Kidney epithelial cell (primary cell): ENCODE results near the gene CORO2B. TPM values are rescaled to one million over a fixed set of nuclear protein-coding genes. Genes with fewer than 3 reads are reported as not detected.

ENCODE experiments used
- DNase-seq: peaks from one replicate; pipeline ENCODE4 v3.0.0-alpha.2; 2010; ENCODE audit warnings: low read depth
- H3K27me3 ChIP-seq: 2 replicates; pipeline ENCODE4 v1.6.0; 2011; ENCODE audit warnings: low read length; ENCODE audit not compliant: control insufficient read depth, insufficient read depth
- H3K36me3 ChIP-seq: 2 replicates; pipeline ENCODE4 v1.5.1; 2011; ENCODE audit warnings: low read length; ENCODE audit not compliant: control insufficient read depth, insufficient read depth
- H3K4me3 ChIP-seq: 2 replicates; pipeline ENCODE4 v1.5.1; 2011; ENCODE audit warnings: low read depth, mild to moderate bottlenecking, control low read depth, low read length
- CTCF ChIP-seq: IDR thresholded peaks from 2 replicates; pipeline ENCODE4 v1.5.1; 2011; ENCODE audit warnings: mild to moderate bottlenecking, moderate library complexity, low read length, control low read depth, inconsistent platforms; ENCODE audit not compliant: insufficient read depth, poor library complexity, severe bottlenecking
- total RNA-seq: library from RNA; depleted of rRNA; stranded (reverse); fragments of >200 nt; gene quantifications from 2 replicates; pipeline ENCODE4 v1.2.3, GENCODE V29; 2015

Gene CORO2B
- total RNA-seq, 1 donor from 2014 or later = 19.8 TPM

DNA sequence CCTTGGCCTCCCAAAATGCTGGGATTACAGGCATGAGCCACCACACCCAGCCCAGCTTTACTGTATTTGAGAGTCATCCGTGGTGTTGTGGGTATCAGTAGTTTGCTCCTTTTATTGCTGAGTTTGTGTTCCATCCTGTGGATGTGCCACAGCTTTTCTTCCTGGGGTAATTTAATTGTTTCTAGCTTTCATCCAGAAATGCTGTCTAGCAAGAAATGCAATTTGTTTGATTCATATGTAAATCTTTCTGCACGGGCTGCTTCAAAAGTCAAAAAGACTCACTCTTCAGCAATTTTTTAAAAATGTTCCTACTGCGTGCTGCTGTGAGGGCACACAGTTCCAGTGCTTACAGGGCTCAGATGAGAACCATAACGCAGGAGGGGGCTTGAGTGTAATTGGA is 47.1 kb downstream of the CORO2B start:
- no peak for TF ChIP-seq CTCF
- H3K27me3 ChIP-seq = no peaks in the 10 kb centered on the region
- DNase-seq = no peak
- H3K36me3 ChIP-seq = no peaks in the 10 kb centered on the region
- no peak overlapping the region for H3K4me3 ChIP-seq

- no peak overlapping the region for H3K4me3 ChIP-seq
- DNase-seq = no peak
- no peaks in the 10 kb centered on the region for H3K36me3 ChIP-seq
- H3K27me3 ChIP-seq = no peaks in the 10 kb centered on the region
- TF ChIP-seq CTCF = no peak
These were observed 47.5 kb downstream of the CORO2B start for GRCh38 chr15:68626283-68626682.

DNA sequence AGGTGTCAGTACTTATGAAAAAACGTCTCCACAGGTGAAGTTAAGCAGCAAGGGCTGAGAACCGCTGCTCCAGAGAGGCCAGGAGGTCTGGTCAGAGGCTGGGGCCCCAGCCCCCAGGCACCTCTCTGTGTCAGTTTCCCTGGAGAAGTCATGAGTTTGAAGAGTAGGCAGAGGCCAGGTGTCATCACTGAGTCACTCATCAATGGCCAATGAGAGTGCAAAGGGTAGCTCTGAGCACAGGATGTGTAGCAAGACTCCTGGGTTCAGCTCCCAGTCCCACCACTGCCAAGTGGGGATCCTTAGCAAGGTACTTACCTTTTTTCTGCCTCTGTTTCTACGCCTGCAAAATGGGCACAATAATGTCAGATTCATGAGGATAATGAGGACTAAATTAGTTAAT is 47.9 kb downstream of the CORO2B start:
- Histone ChIP-seq H3K36me3 (no peaks in the 10 kb centered on the region), H3K4me3 (no peak overlapping the region), H3K27me3 (no peaks in the 10 kb centered on the region)
- no peak for TF ChIP-seq CTCF
- no peak for DNase-seq

DNA sequence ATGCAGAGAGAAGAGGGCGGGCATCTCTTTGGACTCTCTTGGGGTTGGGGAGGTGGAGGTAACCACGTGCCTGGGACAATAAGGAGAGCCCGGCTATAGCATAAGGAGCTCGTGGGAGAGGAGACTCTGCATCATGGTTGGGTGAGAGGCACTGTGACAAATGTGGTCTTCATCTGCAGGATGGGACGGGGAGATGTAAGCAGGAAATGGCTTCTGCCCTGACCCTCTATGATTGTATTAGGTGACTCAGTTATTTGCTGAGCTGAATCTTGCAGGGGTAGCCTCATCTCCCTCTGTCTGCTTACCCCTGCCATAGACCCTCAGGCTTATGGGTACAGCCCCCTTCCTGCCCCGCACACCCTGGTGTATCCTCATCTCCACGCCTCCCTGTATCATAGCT is 48.7 kb downstream of the CORO2B start:
- TF ChIP-seq CTCF = no peak
- no peak for DNase-seq
- no peak overlapping the region for H3K4me3 ChIP-seq
- H3K27me3 ChIP-seq = no peaks in the 10 kb centered on the region
- no peaks in the 10 kb centered on the region for H3K36me3 ChIP-seq

DNA sequence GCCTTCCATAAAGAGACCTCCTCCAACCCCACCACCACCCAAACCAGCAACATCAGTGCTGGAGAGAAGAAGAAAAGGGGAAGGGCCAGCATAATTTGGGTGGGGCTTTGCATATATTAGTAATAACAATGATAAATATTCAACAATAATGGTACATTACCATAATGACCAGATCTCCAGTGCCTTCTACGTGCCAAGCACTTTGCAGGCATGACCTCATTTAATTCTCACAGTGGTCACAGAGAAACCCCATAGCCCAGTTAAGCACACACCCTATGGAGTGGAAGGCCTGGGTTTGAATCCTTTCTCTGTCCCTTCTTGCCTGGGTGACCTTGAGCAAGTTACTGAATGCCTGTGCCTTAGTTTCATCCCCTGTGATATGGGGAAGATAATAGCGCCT is 49.2 kb downstream of the CORO2B start:
- no peak for DNase-seq
- no peaks in the 10 kb centered on the region for H3K36me3 ChIP-seq
- TF ChIP-seq CTCF = no peak

GRCh38 chr15:68629519-68630210 is 50.9 kb downstream of the CORO2B start:
- no peak for TF ChIP-seq CTCF
- Histone ChIP-seq H3K36me3 (no peaks in the 10 kb centered on the region), H3K27me3 (no peaks in the 10 kb centered on the region), H3K4me3 (no peak overlapping the region)
- no peak for DNase-seq

More for the DNA sequence above, 49.2 kb downstream of the CORO2B start:
- Histone ChIP-seq H3K27me3 (no peaks in the 10 kb centered on the region), H3K4me3 (no peak overlapping the region)
